Raji (cell line): Measurements from ENCODE around the gene GINS2.

ENCODE experiments used
- POLR2A ChIP-seq: IDR thresholded peaks from 2 replicates; pipeline ENCODE4 v1.6.1; 2011; ENCODE audit warnings: low read depth, low read length, control low read depth; ENCODE audit not compliant: insufficient read depth

The GINS2 gene

GRCh38 chr16:85628645-85629044 is 60.1 kb downstream of the GINS2 start:
- no peak for TF ChIP-seq POLR2A

- TF ChIP-seq POLR2A, result no peak
Measured at GRCh38 chr16:85628265-85628556, 60.5 kb downstream of the GINS2 start.

- no peak for TF ChIP-seq POLR2A
Measured at GRCh38 chr16:85627526-85628264, 61.1 kb downstream of the GINS2 start.

GRCh38 chr16:85627089-85627488 is 61.7 kb downstream of the GINS2 start:
- TF ChIP-seq POLR2A, result no peak
